HG02870 (cell line): ENCODE measurements around the gene IFNLR1.

Experiments
- ATAC-seq: cut with Tn5 transposase; IDR thresholded peaks from one replicate; pipeline ENCODE4 v1.9.1; 2021; ENCODE audit warnings: mild to moderate bottlenecking, moderate library complexity; ENCODE audit not compliant: unreplicated experiment

The IFNLR1 gene

GRCh38 chr1:24206083-24206464, 19.0 kb upstream of the IFNLR1 start:
- no peak for ATAC-seq

- no peak for ATAC-seq
These were observed 18.4 kb upstream of the IFNLR1 start for GRCh38 chr1:24205345-24206082.

GRCh38 chr1:24204116-24204515, 17.0 kb upstream of the IFNLR1 start:
- no peak for ATAC-seq

GRCh38 chr1:24203404-24203803, 16.3 kb upstream of the IFNLR1 start:
- ATAC-seq = no peak

- ATAC-seq = no peak
These were observed 15.9 kb upstream of the IFNLR1 start for GRCh38 chr1:24202987-24203386.

GRCh38 chr1:24202556-24202955, 15.5 kb upstream of the IFNLR1 start:
- ATAC-seq = no peak

GRCh38 chr1:24201941-24202440, 14.9 kb upstream of the IFNLR1 start:
- no peak for ATAC-seq

- no peak for ATAC-seq
These were observed 12.3 kb upstream of the IFNLR1 start for GRCh38 chr1:24199291-24199900.

- no peak for ATAC-seq
These were observed 11.7 kb upstream of the IFNLR1 start for GRCh38 chr1:24198766-24199165.

- no peak for ATAC-seq
These were observed 8.8 kb upstream of the IFNLR1 start for GRCh38 chr1:24195874-24196273.

- no peak for ATAC-seq
These were observed 8.0 kb upstream of the IFNLR1 start for GRCh38 chr1:24195136-24195535.

GRCh38 chr1:24193046-24193445, 6.0 kb upstream of the IFNLR1 start:
- no peak for ATAC-seq

GRCh38 chr1:24191860-24192259, 4.8 kb upstream of the IFNLR1 start:
- ATAC-seq = peak; percentile 31

- peak; percentile 46 for ATAC-seq
These were observed 3.9 kb upstream of the IFNLR1 start for GRCh38 chr1:24190983-24191461.

GRCh38 chr1:24189528-24189927, 2.4 kb upstream of the IFNLR1 start:
- ATAC-seq = no peak

GRCh38 chr1:24186711-24186992, 437 bp downstream of the IFNLR1 start:
- no peak for ATAC-seq

- no peak for ATAC-seq
These were observed 918 bp downstream of the IFNLR1 start for GRCh38 chr1:24186031-24186710.

- ATAC-seq = no peak
These were observed 2.0 kb downstream of the IFNLR1 start for GRCh38 chr1:24185076-24185475.

GRCh38 chr1:24182061-24182460, 5.0 kb downstream of the IFNLR1 start:
- ATAC-seq = no peak

GRCh38 chr1:24181619-24182018, 5.5 kb downstream of the IFNLR1 start:
- ATAC-seq = no peak

GRCh38 chr1:24180676-24181075, 6.4 kb downstream of the IFNLR1 start:
- ATAC-seq = no peak

GRCh38 chr1:24179251-24179840, 7.7 kb downstream of the IFNLR1 start:
- ATAC-seq = no peak
